ENCODE measurements around the gene CRIP2. TPM values are rescaled to one million over a fixed set of nuclear protein-coding genes. Genes with fewer than 3 reads are reported as not detected.
A peak's percentile ranks its signal among the peaks of the same experiment; 100 is the strongest.

Gene CRIP2
- total and polyA plus RNA-seq, 2 of the 13 experiments (the other 11 are each of a cell fraction or from before 2014, with no cell fraction given), result 31.6 to 37.9 TPM

GRCh38 chr14:105499256-105500035 lies 24.8 kb downstream of the CRIP2 start (continued):
- TF ChIP-seq, protein P1, sequence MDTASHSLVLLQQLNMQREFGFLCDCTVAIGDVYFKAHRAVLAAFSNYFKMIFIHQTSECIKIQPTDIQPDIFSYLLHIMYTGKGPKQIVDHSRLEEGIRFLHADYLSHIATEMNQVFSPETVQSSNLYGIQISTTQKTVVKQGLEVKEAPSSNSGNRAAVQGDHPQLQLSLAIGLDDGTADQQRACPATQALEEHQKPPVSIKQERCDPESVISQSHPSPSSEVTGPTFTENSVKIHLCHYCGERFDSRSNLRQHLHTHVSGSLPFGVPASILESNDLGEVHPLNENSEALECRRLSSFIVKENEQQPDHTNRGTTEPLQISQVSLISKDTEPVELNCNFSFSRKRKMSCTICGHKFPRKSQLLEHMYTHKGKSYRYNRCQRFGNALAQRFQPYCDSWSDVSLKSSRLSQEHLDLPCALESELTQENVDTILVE (CRISPR knock-in tag; IDR thresholded peaks at IDR 0.05), result no peak
- TF ChIP-seq ZFP82 (CRISPR knock-in tag; IDR thresholded peaks at IDR 0.05; ENCODE audit: borderline replicate concordance) (no peak), PRDM15 (CRISPR knock-in tag; IDR thresholded peaks at IDR 0.05) (0 out of 2 replicates have a peak, but pooled peaks have one; percentile 43), SIN3B (IDR thresholded peaks at IDR 0.05; ENCODE audit: low read length) (no peak), ZNF383 (CRISPR knock-in tag; IDR thresholded peaks at IDR 0.05; ENCODE audit: borderline replicate concordance) (no peak), ZNF496 (CRISPR knock-in tag; IDR thresholded peaks at IDR 0.05; ENCODE audit: insufficient replicate concordance) (no peak), ZNF552 (CRISPR knock-in tag; IDR thresholded peaks at IDR 0.05; ENCODE audit: borderline replicate concordance) (peak; percentile 82), GLMP (CRISPR knock-in tag; IDR thresholded peaks at IDR 0.05; ENCODE audit: borderline replicate concordance) (no peak), ZNF549 (CRISPR knock-in tag; IDR thresholded peaks at IDR 0.05) (no peak), SAP130 (CRISPR knock-in tag; IDR thresholded peaks at IDR 0.05; ENCODE audit: low read depth) (peak; percentile 87), XRCC5 (optimal IDR thresholded peaks at IDR 0.05; ENCODE audit: low read length) (peak; percentile 57), SALL1 (CRISPR knock-in tag; IDR thresholded peaks at IDR 0.05) (peak; percentile 84), CCAR2 (optimal IDR thresholded peaks at IDR 0.05; ENCODE audit: low read depth, low read length) (no peak), ZNF83 (CRISPR knock-in tag; IDR thresholded peaks at IDR 0.05; ENCODE audit: borderline replicate concordance) (peak; percentile 37; the same call in 1 of the 2 replicates), ZKSCAN1 (IDR thresholded peaks at IDR 0.05; ENCODE audit: low read length) (no peak), TAF1 (CRISPR knock-in tag; IDR thresholded peaks at IDR 0.05) (peak; percentile 61; the same call in 1 of the 2 replicates), TEAD3 (CRISPR knock-in tag; optimal IDR thresholded peaks at IDR 0.05; ENCODE audit: borderline replicate concordance) (peak; percentile 55), ZFP41 (CRISPR knock-in tag; IDR thresholded peaks at IDR 0.05; ENCODE audit: borderline replicate concordance) (no peak; the same call in 1 of the 2 replicates)
- TF ChIP-seq, protein P2, sequence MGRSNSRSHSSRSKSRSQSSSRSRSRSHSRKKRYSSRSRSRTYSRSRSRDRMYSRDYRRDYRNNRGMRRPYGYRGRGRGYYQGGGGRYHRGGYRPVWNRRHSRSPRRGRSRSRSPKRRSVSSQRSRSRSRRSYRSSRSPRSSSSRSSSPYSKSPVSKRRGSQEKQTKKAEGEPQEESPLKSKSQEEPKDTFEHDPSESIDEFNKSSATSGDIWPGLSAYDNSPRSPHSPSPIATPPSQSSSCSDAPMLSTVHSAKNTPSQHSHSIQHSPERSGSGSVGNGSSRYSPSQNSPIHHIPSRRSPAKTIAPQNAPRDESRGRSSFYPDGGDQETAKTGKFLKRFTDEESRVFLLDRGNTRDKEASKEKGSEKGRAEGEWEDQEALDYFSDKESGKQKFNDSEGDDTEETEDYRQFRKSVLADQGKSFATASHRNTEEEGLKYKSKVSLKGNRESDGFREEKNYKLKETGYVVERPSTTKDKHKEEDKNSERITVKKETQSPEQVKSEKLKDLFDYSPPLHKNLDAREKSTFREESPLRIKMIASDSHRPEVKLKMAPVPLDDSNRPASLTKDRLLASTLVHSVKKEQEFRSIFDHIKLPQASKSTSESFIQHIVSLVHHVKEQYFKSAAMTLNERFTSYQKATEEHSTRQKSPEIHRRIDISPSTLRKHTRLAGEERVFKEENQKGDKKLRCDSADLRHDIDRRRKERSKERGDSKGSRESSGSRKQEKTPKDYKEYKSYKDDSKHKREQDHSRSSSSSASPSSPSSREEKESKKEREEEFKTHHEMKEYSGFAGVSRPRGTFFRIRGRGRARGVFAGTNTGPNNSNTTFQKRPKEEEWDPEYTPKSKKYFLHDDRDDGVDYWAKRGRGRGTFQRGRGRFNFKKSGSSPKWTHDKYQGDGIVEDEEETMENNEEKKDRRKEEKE (IDR thresholded peaks at IDR 0.05), result no peak
- TF ChIP-seq, protein P3, sequence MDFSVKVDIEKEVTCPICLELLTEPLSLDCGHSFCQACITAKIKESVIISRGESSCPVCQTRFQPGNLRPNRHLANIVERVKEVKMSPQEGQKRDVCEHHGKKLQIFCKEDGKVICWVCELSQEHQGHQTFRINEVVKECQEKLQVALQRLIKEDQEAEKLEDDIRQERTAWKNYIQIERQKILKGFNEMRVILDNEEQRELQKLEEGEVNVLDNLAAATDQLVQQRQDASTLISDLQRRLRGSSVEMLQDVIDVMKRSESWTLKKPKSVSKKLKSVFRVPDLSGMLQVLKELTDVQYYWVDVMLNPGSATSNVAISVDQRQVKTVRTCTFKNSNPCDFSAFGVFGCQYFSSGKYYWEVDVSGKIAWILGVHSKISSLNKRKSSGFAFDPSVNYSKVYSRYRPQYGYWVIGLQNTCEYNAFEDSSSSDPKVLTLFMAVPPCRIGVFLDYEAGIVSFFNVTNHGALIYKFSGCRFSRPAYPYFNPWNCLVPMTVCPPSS (IDR thresholded peaks at IDR 0.05), result no peak

Data from HepG2 (cell line).